NT2/D1 (cell line): ENCODE data around the gene ZDHHC11.

Experiments
- DNase-seq: peaks from one replicate; pipeline ENCODE4 v3.0.0-alpha.2; 2011; ENCODE audit warnings: low read depth, low spot score
- H3K27me3 ChIP-seq: 2 replicates; pipeline ENCODE4 v1.6.0; 2011; ENCODE audit warnings: mild to moderate bottlenecking; ENCODE audit not compliant: insufficient read length, insufficient read depth
- H3K36me3 ChIP-seq: 2 replicates; pipeline ENCODE4 v1.6.1; 2011; ENCODE audit warnings: mild to moderate bottlenecking, low read length, mixed read lengths; ENCODE audit not compliant: insufficient read depth, insufficient read length
- H3K4me1 ChIP-seq: 2 replicates; pipeline ENCODE4 v1.5.1; 2011; ENCODE audit not compliant: insufficient read depth, insufficient read length
- H3K4me3 ChIP-seq: 2 replicates; pipeline ENCODE4 v1.5.1; 2011; ENCODE audit warnings: low read depth; ENCODE audit not compliant: insufficient read length
- H3K9ac ChIP-seq: 2 replicates; pipeline ENCODE4 v1.6.0; 2011; ENCODE audit warnings: low read depth; ENCODE audit not compliant: insufficient read length
- H3K9me3 ChIP-seq: 2 replicates; pipeline ENCODE4 v1.5.1; 2011; ENCODE audit warnings: mild to moderate bottlenecking, low read length; ENCODE audit not compliant: insufficient read depth
- SUZ12 ChIP-seq: IDR thresholded peaks from 2 replicates; pipeline ENCODE4 v1.6.1; 2011; ENCODE audit not compliant: insufficient read length, insufficient read depth; ENCODE audit errors: extremely low read depth
- YY1 ChIP-seq: IDR thresholded peaks from 2 replicates; pipeline ENCODE4 v1.6.1; 2011; ENCODE audit not compliant: insufficient read length, insufficient read depth
- ZNF274 ChIP-seq: IDR thresholded peaks from 2 replicates; pipeline ENCODE4 v1.6.1; 2011; ENCODE audit warnings: mild to moderate bottlenecking, low read depth, low read length

Gene ZDHHC11

GRCh38 chr5:868428-869135 lies 17.8 kb upstream of the ZDHHC11 start:
- no peak for TF ChIP-seq ZNF274
- TF ChIP-seq YY1, result no peak
- no peak for TF ChIP-seq SUZ12
- Histone ChIP-seq H3K4me1 (no peaks in the 10 kb centered on the region), H3K36me3 (peaks cover 98% of the 10 kb centered on the region), H3K4me3 (no peak overlapping the region), H3K9me3 (no peaks in the 10 kb centered on the region), H3K27me3 (no peaks in the 10 kb centered on the region), H3K9ac (no peak overlapping the region)
- DNase-seq, result no peak

DNA sequence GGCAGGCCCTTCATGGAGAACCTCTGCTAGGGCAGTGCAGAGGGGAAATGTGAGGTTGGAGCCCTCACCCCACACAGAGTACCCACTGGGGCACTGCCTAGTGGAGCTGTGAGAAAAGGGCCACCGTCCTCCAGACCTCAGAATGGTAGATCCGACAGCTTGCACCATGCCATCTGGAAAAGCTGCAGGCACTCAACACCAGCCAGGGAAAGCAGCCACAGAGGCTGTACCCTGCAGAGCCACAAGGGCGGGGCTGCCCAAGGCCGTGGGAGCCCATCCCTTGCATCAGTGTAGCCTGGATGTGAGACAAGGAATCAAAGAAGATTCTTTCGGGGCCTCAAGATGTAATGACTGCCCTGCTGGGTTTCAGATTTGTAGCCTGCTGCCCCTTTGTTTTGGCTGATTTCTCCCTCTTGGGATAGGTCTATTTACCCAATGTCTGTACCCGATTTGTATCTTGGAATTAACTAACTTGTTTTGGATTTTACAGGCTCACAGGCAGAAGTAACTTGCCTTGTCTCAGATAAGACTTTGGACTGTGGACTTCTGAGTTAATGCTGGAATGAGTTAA lies 16.6 kb upstream of the ZDHHC11 start:
- Histone ChIP-seq H3K36me3 (peaks cover 99% of the 10 kb centered on the region), H3K4me1 (no peaks in the 10 kb centered on the region), H3K4me3 (no peak overlapping the region), H3K9me3 (no peaks in the 10 kb centered on the region), H3K27me3 (no peaks in the 10 kb centered on the region), H3K9ac (no peak overlapping the region)
- TF ChIP-seq ZNF274, result no peak
- no peak for TF ChIP-seq SUZ12
- TF ChIP-seq YY1, result no peak
- no peak for DNase-seq

DNA sequence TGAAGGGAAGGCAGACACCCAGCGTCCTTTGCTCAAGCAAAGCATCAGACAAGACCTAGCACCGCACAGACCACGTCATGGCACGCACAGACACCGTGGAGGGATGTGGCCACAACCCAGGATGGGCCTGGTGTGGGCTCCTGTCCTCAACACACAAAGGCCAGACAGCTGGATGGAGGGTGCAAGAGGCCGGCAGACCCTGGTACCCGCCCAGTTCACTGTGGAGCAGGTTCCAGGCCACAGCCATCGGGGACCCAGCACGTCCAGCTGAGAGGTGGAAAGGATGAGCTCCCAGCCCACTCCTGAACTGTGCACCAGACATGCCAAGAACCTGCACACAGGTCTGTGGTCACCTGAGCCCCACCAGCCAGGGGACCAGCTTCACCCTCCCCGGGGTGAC lies 15.0 kb upstream of the ZDHHC11 start:
- TF ChIP-seq YY1 (no peak), ZNF274 (no peak), SUZ12 (no peak)
- Histone ChIP-seq H3K27me3 (no peaks in the 10 kb centered on the region), H3K4me1 (no peaks in the 10 kb centered on the region), H3K4me3 (no peak overlapping the region), H3K9ac (no peak overlapping the region), H3K36me3 (peaks cover 99% of the 10 kb centered on the region), H3K9me3 (no peaks in the 10 kb centered on the region)
- DNase-seq, result no peak

DNA sequence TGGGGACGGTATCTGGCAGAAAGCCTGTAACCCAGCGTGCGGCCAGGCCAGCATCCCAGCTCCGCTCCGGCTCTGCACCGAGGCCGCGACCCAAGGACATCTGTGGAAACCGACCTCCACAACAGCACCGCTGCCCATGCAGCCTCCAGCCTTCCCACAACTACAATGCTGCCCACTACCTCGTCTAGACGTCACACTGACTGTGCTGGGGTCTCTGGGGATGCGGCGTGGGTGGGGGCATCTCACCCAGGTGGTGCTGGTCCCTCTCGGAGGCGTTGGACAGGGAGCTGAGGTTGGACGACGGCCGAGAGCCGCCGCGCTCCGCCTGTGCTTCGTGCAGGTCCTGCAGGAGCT lies 14.4 kb upstream of the ZDHHC11 start:
- H3K36me3 ChIP-seq, result peaks cover 99% of the 10 kb centered on the region
- TF ChIP-seq YY1 (no peak), ZNF274 (no peak), SUZ12 (no peak)
- no peak for DNase-seq
- H3K9me3 ChIP-seq, result no peaks in the 10 kb centered on the region
- H3K4me1 ChIP-seq, result no peaks in the 10 kb centered on the region
- no peak overlapping the region for H3K9ac ChIP-seq
- H3K4me3 ChIP-seq, result no peak overlapping the region
- H3K27me3 ChIP-seq, result no peaks in the 10 kb centered on the region

DNA sequence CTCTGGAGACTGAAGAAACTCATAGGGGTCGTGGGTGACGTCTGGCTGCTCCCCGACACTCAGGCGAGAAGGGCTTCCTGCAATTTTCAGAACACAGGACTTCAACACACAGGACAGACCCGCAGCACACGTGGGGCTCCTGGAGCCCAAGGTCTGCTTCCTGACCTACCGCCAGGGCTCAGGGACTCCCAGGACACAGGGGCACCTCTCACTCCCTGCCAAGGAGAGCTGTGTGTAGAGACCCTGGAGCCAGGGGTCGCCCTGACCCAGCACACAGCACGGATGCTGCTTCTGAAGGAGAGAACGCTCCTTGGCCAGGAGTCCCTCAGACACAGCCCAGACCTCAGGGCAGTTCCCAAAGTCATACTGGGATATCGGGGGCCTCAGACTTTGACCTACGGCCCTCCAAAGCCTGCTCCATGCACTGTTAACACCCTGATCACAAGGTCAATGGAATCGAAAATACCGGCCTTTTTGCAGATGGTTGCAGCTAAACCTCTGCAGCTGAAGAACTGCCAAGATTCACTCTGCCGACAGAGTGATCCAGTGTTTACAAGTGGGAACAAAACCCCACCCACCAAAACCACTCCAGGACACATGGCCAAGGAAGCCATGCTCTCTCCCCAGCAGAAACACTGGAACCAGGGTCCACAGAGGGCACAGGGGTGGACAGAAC lies 13.8 kb upstream of the ZDHHC11 start:
- Histone ChIP-seq H3K4me1 (no peaks in the 10 kb centered on the region), H3K9ac (no peak overlapping the region), H3K9me3 (no peaks in the 10 kb centered on the region), H3K27me3 (no peaks in the 10 kb centered on the region), H3K4me3 (no peak overlapping the region), H3K36me3 (peaks cover 99% of the 10 kb centered on the region)
- TF ChIP-seq SUZ12 (no peak), ZNF274 (no peak), YY1 (no peak)
- no peak for DNase-seq

DNA sequence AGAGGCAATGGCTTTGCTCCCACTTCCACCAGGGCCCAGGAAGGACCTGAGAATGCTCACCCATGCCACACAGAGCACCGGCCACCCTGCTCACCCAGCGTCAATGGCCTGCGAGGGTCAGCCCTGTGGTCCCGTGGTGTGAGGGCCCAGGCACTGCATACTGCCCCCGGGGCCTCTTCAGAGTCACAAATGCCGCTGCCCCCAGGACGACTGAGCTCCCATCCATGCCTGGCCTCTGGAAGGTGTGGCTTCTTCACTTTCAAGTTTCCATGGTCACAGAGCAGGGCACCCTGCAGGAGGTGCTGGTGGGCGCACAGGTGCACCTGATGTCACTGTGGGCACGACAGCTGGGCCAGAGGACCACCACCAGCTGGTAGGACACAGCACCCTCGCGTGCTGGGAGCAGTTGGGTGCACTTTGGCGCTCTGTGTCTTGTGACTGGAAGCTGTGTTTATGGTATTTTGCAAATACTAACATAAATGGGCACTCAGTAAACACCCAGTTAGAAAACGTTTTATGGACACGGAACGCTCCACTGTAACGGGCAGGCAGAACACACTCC lies 12.5 kb upstream of the ZDHHC11 start:
- Histone ChIP-seq H3K4me3 (no peak overlapping the region), H3K27me3 (no peaks in the 10 kb centered on the region), H3K9me3 (no peaks in the 10 kb centered on the region), H3K4me1 (no peaks in the 10 kb centered on the region), H3K36me3 (peaks cover 98% of the 10 kb centered on the region), H3K9ac (no peak overlapping the region)
- no peak for TF ChIP-seq SUZ12
- no peak for TF ChIP-seq YY1
- no peak for TF ChIP-seq ZNF274
- no peak for DNase-seq
